ENCODE data around the gene STAMBP. TPM values are rescaled to one million over a fixed set of nuclear protein-coding genes. Genes with fewer than 3 reads are reported as not detected.
"Not testable (repeated sequence)": the region's sequence is repeated elsewhere in the genome, so short reads cannot be mapped to it uniquely, and the experiment has no call there.

Gene STAMBP
- 10 to 100 TPM; 51.1 to 51.2 TPM for total RNA-seq

DNA sequence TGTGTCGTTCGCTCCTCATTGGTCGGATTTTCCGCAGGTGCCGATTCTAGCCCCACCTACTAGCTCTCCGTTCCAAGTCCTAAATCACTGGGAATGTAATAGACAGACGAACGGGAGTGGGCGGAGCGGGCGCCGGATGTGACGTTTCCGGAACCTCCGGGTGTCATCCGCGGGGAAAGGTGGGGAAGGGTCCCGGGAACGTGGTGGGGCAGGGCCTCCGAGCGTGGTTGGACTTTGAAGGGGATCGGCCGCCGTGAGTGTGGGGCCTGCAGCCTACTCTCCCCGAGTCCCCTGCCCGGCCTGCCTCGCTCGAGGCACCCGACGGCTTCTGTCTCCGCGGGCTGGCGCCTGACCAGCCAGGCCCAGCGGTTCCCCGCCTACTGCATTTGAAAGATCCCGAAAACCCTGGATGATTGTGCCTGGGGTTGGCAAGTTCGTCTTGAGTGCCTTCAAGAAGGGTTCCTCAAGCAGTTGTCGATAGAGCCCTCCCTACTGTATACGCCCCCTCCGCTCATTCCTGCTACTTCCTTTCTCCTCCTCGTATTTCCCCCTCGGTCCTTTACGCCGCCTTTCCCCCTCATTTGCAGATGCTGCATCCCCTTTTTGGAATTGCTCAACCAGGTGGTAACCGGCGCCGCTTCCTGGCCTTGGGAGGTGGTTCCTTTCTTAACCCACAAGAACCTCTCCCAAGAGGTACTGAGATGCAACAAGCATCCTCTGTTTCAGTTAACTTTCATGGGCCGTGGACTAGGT lies at the start of gene STAMBP:
Gene STAMBP, plus strand, starts transcription at position 144 of the 753 bp plus-strand sequence. CDS start 1,896 bp downstream, outside the sequence.
- H3K27ac Mint-ChIP-seq = peak within 1 kb of the TSS; percentile 93
- POLR2A ChIA-PET = interaction anchor here (0.6 to 1.5 kb wide), 15 partner anchors 49 to 644 kb away, joined by 3 to 11 read pairs (median 4); partner anchors contain the start of genes BOLA3, DUSP11, MOB1A and MTHFD2
- H3K4me3 Mint-ChIP-seq = peak within 1 kb of the TSS; percentile 95
- H3K27me3 Mint-ChIP-seq = no peaks in the 10 kb centered on the region
- peak; percentile 93 for DNase-seq
- H3K4me1 Mint-ChIP-seq = peaks cover 43% of the 10 kb centered on the region
- CTCF ChIA-PET = interaction anchor here (0.6 to 7.6 kb wide), 22 partner anchors 48 to 1223 kb away, joined by 3 to 127 read pairs (median 4); partner anchors contain the start of genes BOLA3, INO80B, MOB1A and TPRKB
- H3K36me3 Mint-ChIP-seq (ENCODE audit: low read depth) = peaks cover 36% of the 10 kb centered on the region
- H3K9me3 Mint-ChIP-seq = peaks cover 6% of the 10 kb centered on the region

DNA sequence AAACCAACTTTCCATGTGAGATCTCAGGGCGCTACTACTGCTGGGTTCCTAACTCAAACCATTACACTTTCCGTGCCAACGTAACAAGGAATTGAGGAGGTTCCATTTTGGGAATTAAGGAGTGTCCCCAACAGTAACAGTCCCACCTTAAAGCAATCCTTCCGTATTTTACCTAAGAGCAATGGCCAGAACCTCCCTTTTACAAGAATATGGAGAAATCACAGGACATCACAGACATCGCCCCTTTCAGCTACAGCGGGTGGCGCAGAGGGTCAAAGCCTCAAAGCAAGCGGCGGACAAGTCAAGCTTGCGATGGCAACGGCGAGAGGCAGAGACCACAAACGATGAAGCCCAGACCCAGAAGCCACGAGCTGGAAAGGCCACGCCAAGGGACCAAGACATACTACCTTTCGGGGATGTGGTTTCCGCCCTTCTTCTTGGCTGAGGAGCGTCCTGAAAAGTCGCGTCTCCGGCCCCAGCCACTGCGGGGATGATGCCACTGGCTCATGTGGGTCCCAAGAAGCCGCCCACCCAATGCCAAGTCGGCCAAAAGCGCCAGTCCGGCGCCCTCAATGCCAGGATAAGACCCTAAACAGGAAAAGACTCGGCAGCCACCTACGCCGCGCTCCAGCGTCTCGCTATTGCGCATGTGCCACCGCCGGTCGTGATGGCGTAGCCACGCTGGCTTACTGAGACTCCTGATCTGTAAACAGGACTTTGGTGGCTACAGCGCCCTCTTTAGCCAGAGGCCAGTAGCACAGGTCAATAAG lies 49.1 kb upstream of the STAMBP start, which contains the start of gene DUSP11:
Gene DUSP11, minus strand, starts transcription at position 637 of the 770 bp plus-strand sequence. Its CDS starts 129 bp downstream, at position 508.
- Mint-ChIP-seq H3K4me1 (peaks cover 26% of the 10 kb centered on the region), H3K9me3 (no peaks in the 10 kb centered on the region), H3K36me3 (ENCODE audit: low read depth) (peaks cover 29% of the 10 kb centered on the region), H3K4me3 (peak within 1 kb of the TSS; percentile 94), H3K27me3 (no peaks in the 10 kb centered on the region), H3K27ac (peak within 1 kb of the TSS; percentile 92)
- POLR2A ChIA-PET = interaction anchor here (0.7 to 1.1 kb wide), 2 partner anchors 43 to 49 kb away, joined by 3 to 9 read pairs; partner anchors contain the start of genes STAMBP and TPRKB
- CTCF ChIA-PET = interaction anchor here (0.9 to 1.1 kb wide), 3 partner anchors 15 to 399 kb away, joined by 4 to 5 read pairs (median 4); partner anchors contain the start of gene MOB1A
- DNase-seq = peak; percentile 97

DNA sequence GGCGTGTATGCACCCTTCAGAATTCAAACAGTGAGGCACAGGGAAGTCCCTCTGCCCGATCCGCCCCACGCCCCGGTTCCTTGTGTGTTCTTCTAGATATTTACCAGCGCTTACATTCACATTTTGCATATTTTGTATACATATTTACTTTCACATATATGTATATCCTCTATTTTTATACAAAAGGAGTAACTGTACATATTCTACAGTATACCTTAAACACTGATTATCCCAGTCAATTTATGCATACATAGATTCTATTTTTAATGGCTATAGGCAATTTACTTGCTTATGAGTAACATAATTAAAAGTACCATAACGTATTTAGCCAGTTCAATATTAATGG lies 48.6 kb upstream of the STAMBP start:
- no peak for DNase-seq
- peak overlapping the region; percentile 92 for H3K27ac Mint-ChIP-seq
- peak overlapping the region; percentile 94 for H3K4me3 Mint-ChIP-seq
- no peaks in the 10 kb centered on the region for H3K9me3 Mint-ChIP-seq
- peaks cover 26% of the 10 kb centered on the region for H3K4me1 Mint-ChIP-seq
- peaks cover 24% of the 10 kb centered on the region for H3K36me3 Mint-ChIP-seq (ENCODE audit: low read depth)
- POLR2A ChIA-PET = interaction anchor here (0.7 to 1.1 kb wide), 2 partner anchors 43 to 48 kb away, joined by 3 to 9 read pairs; partner anchors contain the start of genes STAMBP and TPRKB
- H3K27me3 Mint-ChIP-seq = no peaks in the 10 kb centered on the region
- CTCF ChIA-PET = interaction anchor here (0.9 to 1.5 kb wide), 7 partner anchors 8 to 398 kb away, joined by 3 to 6 read pairs (median 4); partner anchors contain the start of gene MOB1A

DNA sequence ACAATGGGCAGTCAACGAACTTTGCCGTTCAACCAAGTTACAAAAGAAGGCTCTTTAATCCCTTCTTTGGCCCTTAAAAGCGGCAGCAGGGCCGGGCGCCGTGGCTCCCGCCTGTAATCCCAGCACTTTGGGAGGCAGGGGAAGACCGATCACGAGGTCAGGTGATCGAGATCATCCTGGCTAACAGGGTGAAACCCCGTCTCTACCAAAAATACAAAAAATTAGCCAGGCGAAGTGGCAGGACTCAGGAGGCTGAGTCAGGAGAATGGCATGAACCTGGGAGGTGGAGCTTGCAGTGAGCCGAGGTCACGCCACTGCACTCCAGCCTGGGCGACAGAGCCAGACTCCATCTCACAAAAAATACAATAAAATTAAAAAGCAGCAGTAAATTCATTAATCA lies 45.4 kb upstream of the STAMBP start:
- H3K36me3 Mint-ChIP-seq (ENCODE audit: low read depth); DNase-seq; POLR2A ChIA-PET; H3K4me1 Mint-ChIP-seq; H3K4me3 Mint-ChIP-seq; H3K27ac Mint-ChIP-seq; CTCF ChIA-PET; H3K9me3 Mint-ChIP-seq; H3K27me3 Mint-ChIP-seq: not testable (repeated sequence)

DNA sequence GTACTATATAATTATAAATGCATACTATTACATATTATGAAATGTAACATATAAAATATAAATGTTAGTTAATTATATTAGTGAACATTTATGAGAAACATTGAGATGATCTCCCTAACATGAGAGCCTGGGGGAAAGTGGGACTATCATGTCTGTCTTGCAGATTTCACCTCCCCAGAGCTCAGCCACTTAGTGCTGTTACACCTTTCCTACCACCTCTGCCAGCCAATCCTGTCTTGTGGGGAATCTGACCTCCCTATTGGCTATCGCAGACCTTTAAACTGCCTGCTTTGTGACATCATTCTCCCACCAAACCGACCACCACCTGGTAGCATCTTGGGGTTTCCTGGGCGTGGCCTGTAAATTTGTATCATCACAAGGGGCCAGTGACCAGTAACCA lies 44.9 kb upstream of the STAMBP start, which contains the start of gene C2orf78:
Gene C2orf78, plus strand, starts transcription at position 301 of the 400 bp plus-strand sequence. CDS start 127 bp downstream, outside the sequence.
- H3K4me1 Mint-ChIP-seq; H3K27ac Mint-ChIP-seq; DNase-seq; H3K27me3 Mint-ChIP-seq; H3K9me3 Mint-ChIP-seq; H3K4me3 Mint-ChIP-seq; POLR2A ChIA-PET; H3K36me3 Mint-ChIP-seq (ENCODE audit: low read depth); CTCF ChIA-PET: not testable (repeated sequence)

DNA sequence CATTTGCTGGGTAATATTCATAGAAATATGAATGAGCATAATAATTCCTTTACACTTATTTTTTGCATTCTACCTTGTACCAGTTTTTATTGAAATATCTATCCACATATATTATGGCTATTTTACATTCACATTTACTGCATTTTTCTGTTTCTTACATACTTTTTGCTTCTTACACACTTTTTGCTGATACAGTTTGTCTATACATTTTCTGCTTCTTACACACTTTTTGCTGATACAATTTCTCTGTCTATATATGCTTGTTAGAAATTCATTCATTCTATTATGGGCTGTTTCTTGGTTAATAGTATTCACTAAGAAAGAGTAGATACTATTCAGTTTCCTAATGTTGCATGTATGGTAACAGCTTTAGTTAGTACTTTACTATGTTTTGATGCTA lies 16.9 kb upstream of the STAMBP start:
- H3K36me3 Mint-ChIP-seq (ENCODE audit: low read depth) = no peaks in the 10 kb centered on the region
- no peak for DNase-seq
- CTCF ChIA-PET = interaction anchor here (1.4 kb wide), 1 partner anchor 12 kb away, joined by 4 read pairs; no protein-coding TSS in a partner anchor
- no peak overlapping the region for H3K4me3 Mint-ChIP-seq
- no peaks in the 10 kb centered on the region for H3K9me3 Mint-ChIP-seq
- H3K27ac Mint-ChIP-seq = no peak overlapping the region
- H3K27me3 Mint-ChIP-seq = no peaks in the 10 kb centered on the region
- peaks cover 11% of the 10 kb centered on the region for H3K4me1 Mint-ChIP-seq
- POLR2A ChIA-PET = no interaction called here

DNA sequence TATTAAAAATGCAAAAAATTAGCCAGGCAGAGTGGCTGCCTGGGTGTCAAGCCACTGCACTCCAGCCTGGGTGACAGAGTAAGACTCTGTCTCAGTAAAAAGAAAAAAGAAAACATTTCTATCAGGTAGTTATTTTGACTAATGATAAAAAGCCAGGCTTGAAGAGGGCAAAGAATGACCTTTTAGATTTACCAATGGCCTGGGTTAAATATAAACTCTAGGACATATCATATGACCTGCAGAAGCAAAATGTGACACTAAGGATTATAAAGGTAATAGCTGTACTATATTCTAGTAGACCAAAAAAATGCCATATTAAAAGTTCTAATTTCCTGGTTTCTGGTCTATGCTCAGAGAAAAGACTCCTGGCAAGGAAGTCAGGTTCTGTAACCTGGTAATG lies 16.1 kb upstream of the STAMBP start:
- DNase-seq = no peak
- H3K27me3 Mint-ChIP-seq = no peaks in the 10 kb centered on the region
- POLR2A ChIA-PET = no interaction called here
- H3K4me1 Mint-ChIP-seq = peaks cover 11% of the 10 kb centered on the region
- CTCF ChIA-PET = interaction anchor here (1.4 kb wide), 1 partner anchor 11 kb away, joined by 4 read pairs; no protein-coding TSS in a partner anchor
- no peak overlapping the region for H3K27ac Mint-ChIP-seq
- H3K36me3 Mint-ChIP-seq (ENCODE audit: low read depth) = no peaks in the 10 kb centered on the region
- H3K4me3 Mint-ChIP-seq = no peak overlapping the region
- no peaks in the 10 kb centered on the region for H3K9me3 Mint-ChIP-seq

DNA sequence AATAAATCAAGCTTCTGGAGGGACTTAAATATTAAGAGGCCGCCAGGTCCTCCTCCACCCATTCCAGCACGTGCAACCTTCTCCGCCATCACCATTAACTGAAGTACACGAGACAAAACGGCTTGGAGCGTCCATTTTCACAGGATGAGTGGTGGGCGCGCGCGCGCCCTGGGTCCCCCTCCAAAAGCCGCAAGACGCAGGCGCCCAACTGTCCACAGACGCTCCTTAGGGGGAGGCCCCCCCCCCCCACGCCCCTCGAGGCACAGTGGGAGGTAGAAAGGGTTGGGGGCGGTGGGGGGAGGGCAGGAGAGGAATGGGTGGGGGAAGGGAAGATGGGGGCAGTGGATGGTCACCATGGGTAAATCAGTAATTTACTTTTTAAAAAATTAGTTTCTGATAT lies 10.5 kb upstream of the STAMBP start:
- no peaks in the 10 kb centered on the region for H3K9me3 Mint-ChIP-seq
- CTCF ChIA-PET = no interaction called here
- no peak for DNase-seq
- H3K4me1 Mint-ChIP-seq = peaks cover 13% of the 10 kb centered on the region
- POLR2A ChIA-PET = no interaction called here
- no peak overlapping the region for H3K4me3 Mint-ChIP-seq
- H3K27me3 Mint-ChIP-seq = peaks cover 2% of the 10 kb centered on the region
- H3K36me3 Mint-ChIP-seq (ENCODE audit: low read depth) = no peaks in the 10 kb centered on the region
- H3K27ac Mint-ChIP-seq = no peak overlapping the region

DNA sequence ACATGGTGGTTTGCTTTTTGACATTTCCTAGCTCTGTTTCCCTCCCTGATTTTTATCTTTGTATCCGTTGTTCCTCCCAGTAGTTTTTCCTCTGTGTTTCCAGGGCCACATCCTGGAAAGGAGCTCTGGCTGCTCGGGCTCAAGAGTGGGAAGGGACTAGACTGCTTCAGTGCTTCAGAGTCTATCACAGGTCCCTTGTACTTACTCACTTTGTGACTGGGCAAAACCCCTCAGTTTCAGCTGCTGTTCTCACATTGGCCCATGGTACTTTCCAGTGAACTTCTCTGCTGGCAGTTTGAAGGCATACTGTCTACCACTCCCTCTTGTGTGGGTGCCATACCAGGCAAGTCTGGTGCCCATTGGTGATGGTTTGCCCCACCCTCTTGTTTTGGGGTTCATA lies 7.5 kb upstream of the STAMBP start:
- ChIA-PET CTCF (interaction anchor here (0.5 to 1.4 kb wide), 6 partner anchors 205 to 514 kb away, joined by 3 to 5 read pairs (median 3); no protein-coding TSS in a partner anchor), POLR2A (no interaction called here)
- DNase-seq = no peak
- peaks cover 7% of the 10 kb centered on the region for H3K4me1 Mint-ChIP-seq
- H3K4me3 Mint-ChIP-seq = no peak overlapping the region
- no peak overlapping the region for H3K27ac Mint-ChIP-seq
- no peaks in the 10 kb centered on the region for H3K9me3 Mint-ChIP-seq
- peaks cover 2% of the 10 kb centered on the region for H3K27me3 Mint-ChIP-seq
- no peaks in the 10 kb centered on the region for H3K36me3 Mint-ChIP-seq (ENCODE audit: low read depth)

DNA sequence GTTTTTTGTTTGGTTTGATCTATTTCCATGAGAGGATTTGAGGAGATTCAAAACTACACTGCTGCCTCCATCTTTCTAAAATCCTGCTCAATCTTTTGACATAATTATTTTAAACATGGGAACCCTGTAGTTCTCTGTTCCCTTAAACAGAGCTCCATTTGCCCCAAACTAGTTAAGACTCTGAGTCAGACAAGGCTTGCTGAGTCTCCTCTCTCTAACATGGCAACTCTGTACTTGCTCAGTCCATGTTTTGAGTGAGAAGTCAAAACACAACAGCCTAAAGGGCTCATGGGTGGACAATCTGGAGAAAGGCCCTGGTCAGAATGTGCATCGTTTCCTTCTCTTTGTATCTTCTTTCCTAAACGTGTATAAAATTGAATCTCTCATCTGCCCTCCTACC lies 7.1 kb upstream of the STAMBP start:
- DNase-seq = no peak
- H3K27me3 Mint-ChIP-seq = peaks cover 2% of the 10 kb centered on the region
- H3K36me3 Mint-ChIP-seq (ENCODE audit: low read depth) = no peaks in the 10 kb centered on the region
- no peaks in the 10 kb centered on the region for H3K9me3 Mint-ChIP-seq
- peaks cover 7% of the 10 kb centered on the region for H3K4me1 Mint-ChIP-seq
- H3K27ac Mint-ChIP-seq = no peak overlapping the region
- no peak overlapping the region for H3K4me3 Mint-ChIP-seq
- ChIA-PET POLR2A (no interaction called here), CTCF (interaction anchor here (0.5 to 7.6 kb wide), 9 partner anchors 17 to 570 kb away, joined by 3 to 127 read pairs (median 3); partner anchors contain the start of genes BOLA3 and MOB1A)

DNA sequence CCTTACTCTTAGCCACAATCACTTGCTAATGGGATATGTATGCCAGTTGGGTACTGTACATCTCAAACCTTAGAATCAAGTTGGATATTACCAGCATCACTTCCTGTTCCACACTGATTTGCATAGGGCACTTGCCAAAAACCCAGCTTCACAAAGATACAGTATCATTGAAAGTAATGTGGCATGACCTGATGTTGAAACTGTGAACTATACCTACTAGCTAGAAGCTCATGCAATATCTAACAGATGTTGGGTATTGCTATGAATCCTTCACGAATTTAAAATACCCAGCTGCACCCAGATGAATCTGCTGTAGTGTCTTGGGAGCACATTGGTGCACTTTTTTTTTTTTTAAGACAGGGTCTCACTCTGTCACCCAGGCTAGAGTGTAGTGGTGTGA lies 6.5 kb upstream of the STAMBP start:
- DNase-seq = no peak
- ChIA-PET POLR2A (no interaction called here), CTCF (interaction anchor here (0.8 to 7.6 kb wide), 11 partner anchors 16 to 569 kb away, joined by 3 to 127 read pairs (median 4); partner anchors contain the start of genes BOLA3 and MOB1A)
- Mint-ChIP-seq H3K27me3 (peaks cover 2% of the 10 kb centered on the region), H3K27ac (no peak overlapping the region), H3K9me3 (no peaks in the 10 kb centered on the region), H3K4me1 (peaks cover 8% of the 10 kb centered on the region), H3K36me3 (ENCODE audit: low read depth) (no peaks in the 10 kb centered on the region), H3K4me3 (no peak overlapping the region)

DNA sequence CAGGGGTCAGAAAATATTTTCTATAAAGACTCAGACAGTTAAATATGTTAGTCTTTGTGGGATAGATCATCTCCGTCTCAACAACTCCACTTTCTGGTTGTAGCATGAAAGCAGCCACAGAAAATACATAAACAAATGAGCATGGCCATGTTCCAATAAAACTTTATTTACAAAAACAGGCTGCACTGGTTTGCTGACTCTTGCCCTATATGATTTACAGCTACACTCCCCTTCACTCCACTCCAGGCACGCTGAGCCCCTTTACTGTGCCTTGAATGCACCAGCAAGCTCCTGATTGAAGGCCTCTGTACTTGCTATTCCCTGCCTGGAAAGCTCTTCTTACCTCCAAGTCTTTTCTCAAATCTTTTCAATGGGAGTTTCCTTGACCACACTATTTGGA lies 5.8 kb upstream of the STAMBP start:
- no peaks in the 10 kb centered on the region for H3K9me3 Mint-ChIP-seq
- no peaks in the 10 kb centered on the region for H3K36me3 Mint-ChIP-seq (ENCODE audit: low read depth)
- no peak for DNase-seq
- CTCF ChIA-PET = interaction anchor here (1.0 to 7.6 kb wide), 14 partner anchors 10 to 512 kb away, joined by 3 to 127 read pairs (median 5); partner anchors contain the start of genes BOLA3 and MOB1A
- H3K4me3 Mint-ChIP-seq = no peak overlapping the region
- H3K27ac Mint-ChIP-seq = no peak overlapping the region
- H3K27me3 Mint-ChIP-seq = peaks cover 2% of the 10 kb centered on the region
- POLR2A ChIA-PET = no interaction called here
- peaks cover 14% of the 10 kb centered on the region for H3K4me1 Mint-ChIP-seq
